ENCODE data around the gene PRMT3.

GRCh38 chr11:20547411-20547810 lies 159.9 kb downstream of the PRMT3 start:
- TF ChIP-seq YY1 (IDR thresholded peaks at IDR 0.05; ENCODE audit: insufficient read depth, insufficient read length) (no peak), ZNF274 (IDR thresholded peaks at IDR 0.05; ENCODE audit: low read depth, low read length) (no peak), SUZ12 (IDR thresholded peaks at IDR 0.05; ENCODE audit: extremely low read depth, insufficient read depth, insufficient read length) (no peak)

Measured in NT2/D1 (cell line).